GM18502 (cell line): Measurements from ENCODE around the gene KIF1C.

ENCODE experiments used
- ATAC-seq: cut with Tn5 transposase; IDR thresholded peaks from one replicate; pipeline ENCODE4 v1.9.1; 2021; ENCODE audit warnings: mild to moderate bottlenecking; ENCODE audit not compliant: unreplicated experiment, poor library complexity

Gene KIF1C

DNA sequence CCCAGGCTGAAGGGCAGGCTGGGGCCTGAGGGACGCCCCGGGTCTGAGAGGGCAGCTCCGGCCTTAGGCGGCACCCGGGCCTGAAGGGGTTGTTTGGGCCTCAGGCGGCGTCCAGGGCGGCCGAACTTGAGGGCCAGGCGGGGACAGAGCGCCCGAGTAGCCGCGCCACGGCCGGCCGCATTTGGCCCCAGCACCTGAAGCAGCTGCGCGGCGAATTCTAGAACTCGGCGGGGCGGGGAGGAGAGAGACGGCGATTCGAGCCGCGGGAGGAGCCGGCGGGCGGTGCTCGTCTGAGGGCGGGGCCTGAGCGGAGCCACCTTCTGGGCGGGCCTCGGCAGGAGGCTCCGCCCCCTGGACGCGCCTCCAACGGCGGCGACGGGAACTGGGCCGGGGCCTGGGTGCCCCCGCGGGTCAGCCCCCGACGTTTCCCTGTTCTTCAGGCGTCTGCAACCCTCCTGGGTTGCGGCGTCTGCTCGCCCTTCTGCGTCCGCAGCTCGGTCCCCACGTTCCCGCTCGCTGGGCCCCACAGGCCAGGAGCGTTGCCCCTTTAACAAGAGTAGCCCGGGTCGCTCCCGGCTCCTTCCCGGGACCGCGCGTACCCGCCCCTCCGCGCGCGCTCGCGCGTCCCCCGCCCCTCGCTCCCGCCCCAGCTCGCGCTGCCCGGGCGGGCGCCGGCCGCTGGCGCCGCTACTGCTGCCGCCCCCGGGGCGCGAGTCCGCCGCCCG, at the start of gene KIF1C, which contains the start of gene INCA1:
TSS of gene KIF1C (plus strand) at position 649 of the 725 bp plus-strand sequence. CDS start 2,297 bp downstream, outside the sequence.
TSS of gene INCA1 (minus strand) at position 221 of the 725 bp plus-strand sequence. CDS start 3,085 bp downstream, outside the sequence.
- peak; percentile 88 for ATAC-seq

DNA sequence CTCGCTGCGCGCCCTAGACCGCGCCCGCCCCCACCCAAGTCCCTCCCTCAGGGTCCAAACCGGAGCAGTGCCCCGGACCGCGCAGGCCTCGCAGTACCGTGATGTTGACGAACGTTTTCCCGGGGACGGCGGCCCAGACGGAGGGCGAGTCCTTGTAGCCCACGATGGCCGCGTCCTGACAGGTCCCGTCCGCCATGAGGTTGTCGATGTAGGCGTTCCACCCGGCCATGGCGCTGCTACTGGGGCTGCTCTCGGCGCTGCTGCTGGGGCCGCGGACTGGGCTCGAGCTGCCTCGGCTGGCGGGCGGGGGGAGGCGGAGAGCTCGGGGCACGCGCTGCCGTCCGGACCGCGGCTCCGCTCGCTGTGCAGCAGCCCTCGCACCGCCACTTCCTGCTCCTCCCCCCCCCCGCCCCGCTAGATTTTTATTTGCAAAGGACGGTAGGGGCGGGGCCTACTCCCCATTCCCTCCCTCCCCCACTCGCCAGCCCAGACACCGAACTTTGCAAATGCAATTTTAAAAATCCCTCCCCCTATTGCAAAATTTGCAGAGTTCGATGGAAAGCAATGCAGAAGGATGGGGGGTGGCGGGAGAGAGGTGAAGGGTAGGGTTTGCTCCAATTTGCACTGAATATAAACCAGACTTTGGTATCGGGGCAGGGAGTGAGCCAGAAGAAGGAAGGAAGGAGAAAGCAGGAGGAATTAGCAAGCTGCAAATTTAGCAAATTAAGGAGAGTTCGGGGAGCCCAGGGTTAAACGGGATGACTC, 49.4 kb upstream of the KIF1C start, which contains the start of gene PFN1:
TSS of gene PFN1 (minus strand) at position 365 of the 765 bp plus-strand sequence. CDS start at position 229, 136 bp downstream.
- ATAC-seq: peak; percentile 25

DNA sequence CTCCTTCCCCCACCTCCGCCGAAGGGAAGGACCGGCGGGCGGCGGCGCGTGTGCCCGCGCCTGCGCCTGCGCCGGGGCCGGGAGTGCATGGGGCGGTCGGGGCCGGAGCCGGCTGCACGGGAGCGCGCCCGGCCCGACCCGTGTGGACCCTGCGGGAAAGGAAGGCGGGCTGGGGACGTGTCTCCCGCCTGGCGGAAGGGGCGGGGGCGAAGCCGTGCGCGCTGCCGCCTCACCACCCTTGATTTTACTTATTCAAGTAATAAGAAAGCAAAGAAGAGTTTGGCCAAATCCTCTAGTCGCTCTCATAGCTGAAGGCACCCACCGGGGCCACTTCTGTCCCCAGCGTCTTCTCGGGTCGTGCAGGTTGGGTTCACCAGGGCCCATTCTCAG, 48.8 kb upstream of the KIF1C start:
- ATAC-seq: peak; percentile 32

DNA sequence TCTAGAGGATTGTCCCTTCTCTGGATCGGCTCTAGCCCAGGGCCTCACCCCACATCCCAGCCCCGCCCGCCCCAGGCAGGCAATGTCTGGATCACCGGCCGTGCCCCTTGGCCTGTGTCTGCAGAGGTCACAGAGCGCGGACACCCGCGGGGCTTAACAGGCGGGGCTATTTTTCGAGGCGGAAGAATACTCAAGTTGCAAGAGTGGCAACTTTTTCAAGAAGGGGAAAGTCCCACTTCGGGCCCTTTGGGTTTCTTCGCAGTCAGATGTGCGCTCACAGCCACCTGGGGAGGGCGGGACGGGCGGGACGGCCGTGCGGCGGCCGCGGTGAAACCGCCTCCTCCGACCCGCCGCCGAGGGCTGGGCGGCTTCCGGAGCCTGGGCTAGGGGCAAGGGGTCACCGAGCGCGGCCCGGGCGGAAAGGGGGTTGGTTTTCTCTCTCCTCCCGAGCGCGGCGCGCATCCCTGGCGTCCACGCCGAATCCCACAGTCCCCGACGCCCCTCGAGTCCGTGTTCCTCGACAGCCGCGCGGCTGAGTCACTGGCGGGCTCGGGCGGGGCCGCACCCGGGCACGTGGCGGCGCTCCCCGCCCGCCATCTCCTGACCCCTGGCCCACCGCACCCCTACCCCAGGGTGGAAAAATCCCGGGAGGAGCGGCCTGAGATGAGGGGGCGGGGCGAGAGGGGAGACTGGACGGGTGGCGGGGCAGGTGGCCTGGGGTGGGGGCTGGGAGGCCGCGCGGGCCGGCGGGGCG, 48.3 kb upstream of the KIF1C start:
- peak; percentile 34 for ATAC-seq

DNA sequence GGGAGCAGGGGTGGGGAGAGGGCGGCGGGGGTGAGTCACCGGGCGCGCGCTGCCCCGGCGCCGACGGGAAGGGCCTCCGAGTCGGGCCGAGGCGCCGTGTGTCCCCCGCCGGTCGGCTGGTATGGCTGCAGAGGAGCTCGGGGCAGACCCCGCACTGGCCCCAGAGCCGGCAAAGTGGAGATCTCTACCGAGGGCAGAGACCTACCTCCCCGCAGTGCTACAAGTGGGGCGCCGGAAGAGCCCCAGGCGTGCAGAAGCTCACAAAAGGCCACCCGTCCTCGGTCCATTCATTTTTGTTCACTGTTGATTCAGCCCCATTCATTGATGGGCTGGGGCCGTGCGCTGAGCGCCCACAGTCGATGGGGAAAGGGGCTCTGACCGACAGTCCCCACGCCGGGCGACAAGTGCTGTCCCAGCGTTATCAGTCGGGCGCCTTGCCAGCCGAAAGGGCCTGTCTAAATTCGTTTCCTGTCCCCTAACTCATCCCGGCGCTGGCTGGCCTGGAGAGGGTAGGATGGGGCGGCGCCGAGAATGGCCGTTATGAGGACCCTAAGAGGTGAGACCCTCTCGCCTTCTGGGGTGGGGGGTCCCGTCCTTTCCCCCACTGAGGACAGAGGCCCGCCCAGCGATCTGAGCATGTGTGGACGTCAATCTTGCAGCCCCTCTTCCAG, 47.5 kb upstream of the KIF1C start:
- peak; percentile 5 for ATAC-seq

DNA sequence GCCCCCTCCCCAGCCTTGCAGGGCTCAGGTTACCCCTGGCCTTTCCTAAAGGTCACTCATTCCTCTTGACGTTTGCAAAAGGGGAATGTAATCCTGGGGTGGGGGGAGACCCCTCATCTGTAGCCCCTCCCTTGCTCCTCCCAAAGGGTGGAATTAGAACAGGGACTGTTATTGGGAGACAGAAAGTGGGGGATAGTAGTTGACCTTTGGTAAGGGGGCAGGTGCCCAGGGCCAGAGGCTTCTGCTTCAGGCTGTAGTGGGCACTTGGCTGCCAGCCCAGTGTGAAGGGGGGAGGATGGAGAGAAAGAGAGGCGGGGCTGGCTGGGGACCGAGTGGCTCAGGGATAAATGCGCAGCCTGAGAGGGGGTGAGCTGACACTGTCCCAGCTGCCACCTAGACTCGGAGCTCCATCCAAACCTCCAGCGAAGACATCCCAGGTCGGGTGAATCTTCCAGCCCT, 47.0 kb upstream of the KIF1C start, which contains the start of gene ENO3:
TSS of gene ENO3 (plus strand) at position 374 of the 459 bp plus-strand sequence. CDS start 711 bp downstream, outside the sequence.
- no peak for ATAC-seq

DNA sequence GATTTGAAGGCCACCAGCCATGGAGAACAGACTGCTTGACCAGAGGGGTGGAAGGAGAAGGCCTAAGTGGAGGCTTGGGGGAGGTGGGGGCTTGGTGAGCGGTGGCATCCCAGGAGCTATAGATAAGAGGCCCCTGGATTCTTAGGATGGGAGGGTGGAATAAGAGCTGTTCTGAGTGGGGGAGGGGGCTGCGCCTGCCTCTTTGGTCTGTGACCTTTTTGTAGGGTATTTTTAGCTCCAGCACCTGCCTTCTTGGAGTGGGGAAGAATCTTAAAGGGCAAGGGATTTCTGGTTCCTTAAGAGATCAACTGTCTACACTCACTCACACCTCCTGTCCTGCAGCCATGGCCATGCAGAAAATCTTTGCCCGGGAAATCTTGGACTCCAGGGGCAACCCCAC, 46.3 kb upstream of the KIF1C start:
- no peak for ATAC-seq

DNA sequence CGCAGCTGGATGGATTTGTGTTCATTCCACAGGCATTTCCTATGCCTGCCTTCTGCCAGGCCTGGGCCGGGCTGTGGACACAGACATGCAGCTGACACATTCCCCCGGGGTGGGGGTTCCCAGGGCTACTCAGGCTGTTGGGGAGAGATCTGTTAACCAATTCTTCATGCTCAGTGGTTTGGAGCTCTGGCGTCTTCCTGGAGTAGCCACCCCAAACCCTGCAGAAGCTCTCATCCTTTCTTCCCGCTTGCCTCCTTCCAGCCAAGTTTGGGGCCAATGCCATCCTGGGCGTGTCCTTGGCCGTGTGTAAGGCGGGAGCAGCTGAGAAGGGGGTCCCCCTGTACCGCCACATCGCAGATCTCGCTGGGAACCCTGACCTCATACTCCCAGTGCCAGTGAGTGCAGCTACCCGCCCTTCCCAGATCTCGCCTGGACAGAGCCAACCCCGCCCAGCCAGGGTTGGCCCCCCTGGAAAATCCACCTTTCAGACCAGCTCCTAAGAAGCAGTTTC, 44.2 kb upstream of the KIF1C start:
- ATAC-seq: no peak

DNA sequence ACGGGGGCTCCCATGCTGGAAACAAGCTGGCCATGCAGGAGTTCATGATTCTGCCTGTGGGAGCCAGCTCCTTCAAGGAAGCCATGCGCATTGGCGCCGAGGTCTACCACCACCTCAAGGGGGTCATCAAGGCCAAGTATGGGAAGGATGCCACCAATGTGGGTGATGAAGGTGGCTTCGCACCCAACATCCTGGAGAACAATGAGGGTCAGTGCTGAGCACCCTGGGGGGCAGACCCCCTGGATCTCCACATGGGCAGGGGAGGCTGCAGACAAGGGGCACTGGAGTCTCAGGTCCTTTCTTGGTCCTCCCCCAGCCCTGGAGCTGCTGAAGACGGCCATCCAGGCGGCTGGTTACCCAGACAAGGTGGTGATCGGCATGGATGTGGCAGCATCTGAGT, 42.7 kb upstream of the KIF1C start:
- no peak for ATAC-seq

DNA sequence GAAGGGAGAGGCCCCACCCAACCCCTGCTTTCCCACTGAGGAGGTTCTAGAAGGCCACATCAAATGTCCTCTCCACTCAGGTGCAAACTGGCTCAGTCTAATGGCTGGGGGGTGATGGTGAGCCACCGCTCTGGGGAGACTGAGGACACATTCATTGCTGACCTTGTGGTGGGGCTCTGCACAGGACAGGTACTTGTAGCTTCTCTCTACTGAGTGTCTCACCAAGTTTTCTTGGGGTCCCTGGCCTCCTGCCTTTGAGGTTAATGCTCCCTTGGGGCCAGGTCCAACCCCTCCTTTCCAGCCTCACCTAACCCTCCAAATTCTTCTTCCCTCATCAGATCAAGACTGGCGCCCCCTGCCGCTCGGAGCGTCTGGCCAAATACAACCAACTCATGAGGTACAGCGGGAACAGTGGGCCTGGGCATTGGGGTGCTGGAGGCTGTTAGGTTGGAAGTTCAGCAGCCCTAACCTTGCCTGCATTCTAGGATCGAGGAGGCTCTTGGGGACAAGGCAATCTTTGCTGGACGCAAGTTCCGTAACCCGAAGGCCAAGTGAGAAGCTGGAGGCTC, 41.2 kb upstream of the KIF1C start:
- ATAC-seq: no peak

DNA sequence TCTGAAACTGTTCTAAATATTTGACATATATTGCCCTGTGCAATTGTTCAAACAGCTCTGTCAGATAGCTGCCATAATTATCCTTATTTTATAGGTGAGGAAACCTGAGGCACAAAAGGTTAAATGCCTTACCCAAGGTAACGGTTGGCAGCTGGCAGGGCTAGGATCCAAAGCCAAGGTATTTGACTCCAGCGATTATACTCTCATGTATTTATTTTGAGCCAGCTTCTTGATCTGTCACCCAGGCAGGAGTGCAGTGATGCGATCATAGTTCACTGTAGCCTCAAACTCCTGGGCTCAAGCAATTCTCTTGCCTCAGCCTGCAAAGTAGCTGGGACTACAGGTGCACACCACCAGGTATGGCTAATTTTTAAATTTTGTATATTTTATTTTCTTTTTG, 39.6 kb upstream of the KIF1C start:
- no peak for ATAC-seq

DNA sequence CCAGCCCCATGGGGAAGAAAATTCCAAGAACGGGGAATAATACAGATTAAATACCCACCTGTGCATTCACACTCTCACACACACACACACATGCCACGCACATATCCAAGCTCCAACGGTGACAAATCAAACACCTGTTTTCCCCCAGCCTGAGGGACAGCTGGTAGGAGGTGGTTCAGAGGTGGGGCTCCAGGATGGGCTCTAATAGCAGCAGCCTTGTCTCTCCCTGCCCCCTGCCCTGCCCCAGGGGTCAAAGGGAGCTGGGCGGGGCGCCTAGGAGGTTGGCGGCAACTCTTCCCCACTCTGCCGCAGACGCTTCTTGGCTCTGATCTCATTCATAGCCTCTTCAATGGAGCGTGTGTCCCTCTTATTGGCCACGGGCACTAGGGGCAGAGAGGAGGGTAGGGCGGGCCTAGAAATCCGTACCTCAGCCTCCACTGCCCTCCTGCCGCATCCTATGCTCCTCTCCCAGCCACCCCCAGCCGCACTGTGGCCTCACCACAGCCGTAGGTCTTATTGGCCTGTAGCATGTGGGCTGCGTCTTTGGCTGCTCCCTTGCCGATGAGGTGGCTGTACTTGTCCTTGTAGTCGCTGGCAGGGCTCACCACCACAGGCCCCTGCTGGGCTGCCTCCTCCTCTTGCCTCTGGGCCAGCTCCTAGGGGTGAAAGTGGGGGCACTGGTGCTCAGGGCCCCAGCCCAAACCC, 38.3 kb upstream of the KIF1C start:
- no peak for ATAC-seq

DNA sequence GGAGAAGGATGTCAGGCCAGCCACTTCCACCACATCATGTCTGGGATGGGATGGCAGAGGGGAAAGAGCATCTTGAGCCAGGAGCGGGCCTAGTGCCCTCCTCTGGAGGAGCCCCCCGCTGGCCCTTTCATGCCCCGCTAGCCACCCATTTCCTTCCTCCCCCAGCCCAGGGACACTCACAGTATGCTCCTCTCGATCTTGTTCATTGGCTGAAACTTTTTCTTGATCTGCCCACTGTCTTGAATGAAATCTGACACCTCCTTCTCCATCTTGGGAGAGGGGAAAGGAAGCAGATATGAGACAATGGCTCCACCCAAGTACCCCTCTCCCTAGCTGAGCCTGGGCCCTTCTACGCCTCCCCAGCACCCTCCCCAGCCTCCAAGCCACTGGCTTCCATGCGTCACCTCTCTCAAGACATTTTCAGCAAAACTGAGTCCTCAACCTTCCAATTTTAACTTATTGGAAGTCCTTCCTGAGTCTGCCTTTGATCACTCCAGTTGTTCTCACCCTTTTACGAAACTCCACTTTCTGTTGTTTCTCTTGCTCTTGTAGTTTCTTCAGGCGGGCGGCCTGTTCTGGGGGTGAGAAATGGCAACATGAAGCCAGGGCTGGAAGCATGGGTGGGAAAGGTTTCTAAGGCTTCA, 37.3 kb upstream of the KIF1C start:
- no peak for ATAC-seq

DNA sequence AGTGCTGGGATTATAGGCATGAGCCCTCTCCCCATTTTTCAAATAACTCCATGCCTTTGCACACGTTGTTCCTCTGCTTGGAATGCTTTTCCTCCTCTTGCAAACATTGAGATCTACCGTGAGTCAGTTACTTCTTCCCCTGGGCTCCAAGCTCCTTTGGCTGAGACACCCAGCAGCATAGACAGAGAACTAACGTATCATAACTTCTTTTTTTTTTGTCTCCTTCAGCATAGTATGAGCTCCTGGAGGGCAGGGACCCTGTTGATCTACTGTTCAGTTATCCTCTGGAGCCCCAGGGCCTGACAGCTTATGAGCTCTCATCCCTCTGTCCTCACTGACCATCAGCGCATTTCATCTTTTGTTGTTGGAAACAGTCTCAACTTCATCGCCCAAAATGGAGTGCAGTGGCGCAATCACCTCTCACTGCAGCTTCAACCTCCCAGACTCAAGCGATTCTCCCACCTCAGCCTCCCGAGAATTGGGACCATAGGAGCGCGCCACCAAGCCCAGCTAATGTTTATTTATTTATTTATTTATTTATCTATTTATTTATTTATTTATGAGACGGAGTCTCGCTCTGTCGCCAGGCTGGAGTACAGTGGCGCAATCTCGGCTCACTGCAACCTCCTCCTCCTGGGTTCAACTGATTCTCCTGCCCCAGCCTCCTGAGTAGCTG, 32.3 kb upstream of the KIF1C start:
- no peak for ATAC-seq

DNA sequence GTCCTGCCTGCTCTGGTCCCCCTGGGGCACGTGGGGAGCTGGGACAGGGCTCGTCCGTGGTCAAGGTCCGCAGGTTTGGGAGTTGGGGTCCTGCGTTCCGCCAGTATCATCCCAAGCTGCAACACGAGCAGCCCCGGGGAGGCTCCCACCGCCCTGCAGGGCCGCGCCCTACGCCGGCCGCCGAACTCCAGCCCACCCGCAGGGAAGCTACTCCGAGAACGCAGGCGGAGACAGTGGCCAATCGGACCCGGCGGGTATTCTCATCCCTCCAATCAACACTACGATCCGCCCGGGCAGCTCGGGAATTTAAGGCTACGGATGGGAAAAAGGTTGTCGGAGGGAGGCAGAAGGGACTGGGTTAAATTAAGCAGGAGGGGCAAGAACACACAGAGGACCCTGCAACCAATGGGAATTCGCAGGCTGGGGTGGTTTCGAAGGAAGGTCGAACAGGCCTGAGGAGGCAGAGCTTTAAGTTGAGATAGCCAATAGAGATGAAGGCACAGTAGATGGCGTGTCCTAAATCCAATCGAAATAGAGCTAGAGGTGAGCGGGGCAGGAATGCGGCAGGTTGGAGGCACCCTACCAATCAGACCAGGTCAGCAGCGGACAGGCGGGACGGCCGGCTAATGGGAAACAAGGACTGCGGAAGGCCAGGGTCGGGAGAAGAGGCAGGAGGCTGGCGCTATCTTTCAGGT, 30.8 kb upstream of the KIF1C start:
- peak; percentile 79 for ATAC-seq

DNA sequence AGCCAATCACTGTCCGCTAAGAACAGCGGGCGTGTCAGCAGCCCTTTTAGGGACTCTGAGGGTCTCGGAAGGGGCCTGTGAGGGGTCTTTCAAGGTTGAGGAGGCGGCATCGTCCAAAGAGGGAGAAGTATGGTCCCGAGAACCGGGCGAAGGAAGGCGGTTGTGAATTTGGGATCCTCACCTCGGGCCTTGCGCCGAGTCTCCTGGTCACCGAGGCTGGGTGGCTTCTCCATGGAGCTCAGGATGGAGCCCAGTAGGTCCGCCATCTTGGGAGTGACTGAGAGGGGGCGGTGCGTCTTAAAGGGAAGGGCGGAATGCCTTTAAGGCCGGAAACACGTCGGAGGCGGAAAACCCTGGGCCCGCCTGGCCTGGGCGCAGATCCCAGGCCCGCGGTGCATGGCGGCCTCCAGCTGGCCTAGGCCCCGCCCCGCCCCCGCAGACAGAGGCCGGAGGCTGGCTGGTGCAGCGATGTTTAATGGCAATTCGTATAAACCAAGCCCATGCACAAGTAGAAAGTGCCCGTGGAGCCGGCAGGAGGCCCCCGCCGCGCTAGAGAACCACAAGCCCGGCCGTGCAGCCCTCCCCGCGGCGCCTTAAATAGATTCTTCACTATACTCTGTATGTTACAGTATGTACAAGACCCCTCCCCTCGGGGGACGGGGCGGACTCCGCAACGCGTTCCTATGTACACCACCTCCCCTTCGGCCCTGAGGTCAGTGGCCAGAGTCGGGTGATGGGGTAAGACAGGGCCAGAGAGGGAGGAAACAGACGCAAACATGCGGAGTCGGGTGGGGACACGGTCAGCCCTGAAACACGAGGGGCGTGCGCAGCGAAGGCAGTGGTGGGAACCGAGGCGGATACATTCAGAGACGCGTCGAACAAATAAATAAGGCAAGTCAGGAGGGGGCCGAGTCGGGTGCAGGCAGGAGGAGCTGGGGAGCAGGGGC, 29.9 kb upstream of the KIF1C start, which contains the start of gene SPAG7:
TSS of gene SPAG7 (minus strand) at position 279 of the 947 bp plus-strand sequence. CDS start at position 266, 13 bp downstream.
- ATAC-seq: peak; percentile 63
